Hepatocyte (in vitro differentiated cells): ENCODE results near the gene CRACDL.

Experiments used
- EZH2 ChIP-seq: fragments of 200-600 bp; sonication (generic); IDR thresholded peaks from 2 replicates; pipeline ENCODE4 v1.6.1; 2016; ENCODE audit warnings: antibody characterized with exemption, mild to moderate bottlenecking, borderline replicate concordance
- EZH2phosphoT487 ChIP-seq: fragments of 200-600 bp; sonication (generic); IDR thresholded peaks from one replicate; pipeline ENCODE4 v1.6.1; 2018; ENCODE audit warnings: antibody characterized with exemption, mild to moderate bottlenecking, low read depth, moderate library complexity; ENCODE audit not compliant: unreplicated experiment, severe bottlenecking

GRCh38 chr2:98763209-98763951, 172.6 kb downstream of the CRACDL start:
- no peak for TF ChIP-seq EZH2
- no peak for TF ChIP-seq EZH2phosphoT487
